Activated naive CD4-positive, alpha-beta T cell treated with anti-CD3 and anti-CD28 coated beads, Interleukin-2, amount 50 U/mL, for 24 hours (primary cell): ENCODE measurements around the gene DAB2.

ENCODE experiments used
- H3K27ac Mint-ChIP-seq: one replicate; pipeline ENCODE4 v1.8.0; 2021; ENCODE audit warnings: mild to moderate bottlenecking, mixed read lengths
- H3K27me3 Mint-ChIP-seq: one replicate; pipeline ENCODE4 v1.8.0; 2021; ENCODE audit warnings: mixed read lengths
- H3K36me3 Mint-ChIP-seq: one replicate; pipeline ENCODE4 v1.8.0; 2021; ENCODE audit warnings: mixed read lengths
- H3K4me1 Mint-ChIP-seq: one replicate; pipeline ENCODE4 v1.8.0; 2021; ENCODE audit warnings: mixed read lengths
- H3K4me3 Mint-ChIP-seq: one replicate; pipeline ENCODE4 v1.8.0; 2021; ENCODE audit warnings: mild to moderate bottlenecking, mixed read lengths
- H3K9me3 Mint-ChIP-seq: one replicate; pipeline ENCODE4 v1.8.0; 2021; ENCODE audit warnings: mixed read lengths

The DAB2 gene

DNA sequence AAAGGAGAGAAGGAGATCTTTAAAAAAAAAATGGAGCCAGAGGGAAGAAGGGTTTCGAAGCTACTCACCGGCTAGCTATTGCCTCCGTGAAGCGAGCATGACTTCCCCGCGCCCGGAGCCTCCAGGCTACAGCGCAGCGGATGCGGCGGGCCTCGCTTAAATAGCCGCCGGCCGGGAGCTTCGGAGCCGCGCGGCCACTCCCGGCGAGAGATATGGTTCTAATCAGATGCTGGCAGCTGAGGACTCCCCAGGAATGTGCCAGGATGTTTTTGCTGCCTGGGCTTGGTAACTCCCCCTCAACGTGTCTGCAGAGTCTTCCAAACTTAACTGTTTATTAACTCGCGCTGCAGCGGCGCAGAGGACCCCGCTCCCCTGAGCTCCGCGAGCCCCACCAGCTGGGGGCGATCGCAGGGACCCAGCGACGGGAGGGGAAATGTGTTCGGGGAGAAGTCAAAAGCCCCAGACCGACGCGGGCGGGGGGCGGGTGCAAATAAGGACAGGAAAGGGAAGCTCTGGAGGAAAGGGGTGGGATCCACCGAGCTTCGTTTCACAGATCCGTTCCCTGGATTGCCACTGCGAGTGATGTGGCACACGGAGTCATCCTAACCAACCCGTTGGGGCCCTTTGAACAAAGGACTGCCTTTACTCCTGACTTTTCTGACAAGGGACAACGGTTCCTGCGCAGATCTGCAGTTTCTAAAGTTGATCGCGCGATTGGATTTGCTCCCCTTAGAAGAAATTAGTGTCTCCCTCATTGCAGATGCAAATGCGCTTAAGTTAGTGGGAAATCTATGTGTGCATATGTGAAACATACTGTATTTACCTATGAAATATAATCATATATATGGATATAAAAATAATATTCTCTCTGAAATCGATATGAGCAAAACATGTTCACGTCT, at the start of gene DAB2:
Gene DAB2 (minus strand): TSS at position 245 of the 902 bp plus-strand sequence. CDS start 30,660 bp downstream, outside the sequence.
- Mint-ChIP-seq H3K4me3 (peak within 1 kb of the TSS; percentile 87), H3K4me1 (peaks cover 6% of the 10 kb centered on the region), H3K36me3 (no peaks in the 10 kb centered on the region), H3K9me3 (no peaks in the 10 kb centered on the region), H3K27ac (no peak within 1 kb of the TSS), H3K27me3 (peaks cover 23% of the 10 kb centered on the region)

DNA sequence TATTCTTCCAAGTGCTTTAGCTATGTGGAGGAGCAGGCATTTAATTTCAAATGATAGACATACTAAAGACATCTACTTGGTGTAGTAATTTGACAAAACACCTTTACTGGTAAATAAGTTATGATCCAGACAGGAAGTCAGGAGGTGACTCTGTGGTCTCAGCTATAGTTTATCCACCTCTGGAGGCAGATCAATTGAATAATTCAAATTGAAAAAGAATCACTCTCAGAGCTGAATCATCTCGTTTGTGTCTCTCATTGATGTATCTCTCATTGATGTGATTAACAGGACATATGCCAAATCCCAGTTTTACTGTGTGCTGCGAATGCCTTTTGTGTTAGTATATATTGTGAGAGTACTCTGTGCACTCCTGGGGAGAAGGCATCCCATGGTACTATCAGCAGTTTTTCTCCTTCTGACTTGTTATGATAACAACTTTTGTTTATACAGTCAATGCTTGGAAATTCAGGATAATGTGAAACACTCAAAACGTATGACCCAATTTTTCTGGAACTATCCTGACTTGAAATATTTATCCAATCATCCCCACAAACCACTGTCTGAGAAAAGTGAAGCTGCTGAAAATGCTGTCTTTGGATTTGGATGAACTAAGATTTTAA, 48.5 kb upstream of the DAB2 start:
- Mint-ChIP-seq H3K9me3 (no peaks in the 10 kb centered on the region), H3K4me1 (no peaks in the 10 kb centered on the region), H3K4me3 (no peak overlapping the region), H3K36me3 (no peaks in the 10 kb centered on the region), H3K27me3 (peaks cover 2% of the 10 kb centered on the region), H3K27ac (no peak overlapping the region)

DNA sequence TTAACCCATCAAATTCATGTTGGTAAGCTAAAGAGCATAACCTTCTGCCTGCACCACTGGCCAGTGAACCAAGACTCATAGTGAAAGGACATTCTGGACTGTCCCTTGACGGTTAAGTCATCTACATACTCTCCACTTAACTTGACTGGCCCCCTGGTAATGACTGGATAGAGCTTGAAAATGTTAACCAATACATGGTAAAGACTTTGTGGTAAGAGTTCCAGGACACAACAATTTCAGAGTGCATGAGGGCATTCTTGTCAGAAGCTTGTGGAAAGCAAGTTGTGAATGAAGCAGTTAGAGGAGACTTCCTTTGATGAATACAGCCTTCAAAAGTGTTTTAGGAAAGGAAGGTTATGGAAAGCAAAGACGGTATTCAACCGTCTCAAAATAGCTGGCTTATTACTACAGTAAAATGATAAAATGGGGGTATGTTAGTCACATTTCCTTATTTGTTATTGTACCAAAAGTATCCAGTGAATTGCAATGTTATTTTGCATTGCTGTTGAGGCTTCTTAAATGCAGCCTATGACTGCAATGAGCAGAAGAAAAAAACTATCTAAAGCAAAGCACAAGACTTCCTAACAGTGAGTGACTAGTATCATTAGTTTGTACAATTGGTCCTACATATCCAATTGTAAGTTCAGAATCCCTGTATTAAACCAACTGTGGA, 47.2 kb upstream of the DAB2 start:
- H3K4me1 Mint-ChIP-seq = no peaks in the 10 kb centered on the region
- no peak overlapping the region for H3K27ac Mint-ChIP-seq
- no peaks in the 10 kb centered on the region for H3K9me3 Mint-ChIP-seq
- peaks cover 2% of the 10 kb centered on the region for H3K27me3 Mint-ChIP-seq
- H3K4me3 Mint-ChIP-seq = no peak overlapping the region
- no peaks in the 10 kb centered on the region for H3K36me3 Mint-ChIP-seq

DNA sequence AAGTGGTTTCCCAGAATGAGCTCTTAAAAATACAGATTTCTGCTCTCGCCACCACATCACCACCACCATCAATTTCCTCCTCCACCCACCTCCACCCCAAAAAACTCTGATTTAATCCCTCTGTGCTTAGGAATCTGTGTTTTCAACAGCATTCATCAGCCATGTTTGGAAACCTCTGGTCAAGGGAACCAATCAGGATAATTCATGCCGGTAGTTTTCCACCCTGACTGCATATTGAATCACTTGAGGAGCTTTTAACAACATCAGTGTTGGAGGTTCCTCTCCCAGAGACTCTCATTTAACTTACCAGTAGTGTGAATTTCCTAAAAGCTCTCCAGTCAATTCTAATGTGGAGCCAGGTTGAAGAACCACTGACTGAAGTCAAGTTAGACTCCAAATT, 46.0 kb upstream of the DAB2 start:
- no peak overlapping the region for H3K4me3 Mint-ChIP-seq
- H3K36me3 Mint-ChIP-seq = no peaks in the 10 kb centered on the region
- peaks cover 2% of the 10 kb centered on the region for H3K27me3 Mint-ChIP-seq
- no peaks in the 10 kb centered on the region for H3K9me3 Mint-ChIP-seq
- no peak overlapping the region for H3K27ac Mint-ChIP-seq
- no peaks in the 10 kb centered on the region for H3K4me1 Mint-ChIP-seq

DNA sequence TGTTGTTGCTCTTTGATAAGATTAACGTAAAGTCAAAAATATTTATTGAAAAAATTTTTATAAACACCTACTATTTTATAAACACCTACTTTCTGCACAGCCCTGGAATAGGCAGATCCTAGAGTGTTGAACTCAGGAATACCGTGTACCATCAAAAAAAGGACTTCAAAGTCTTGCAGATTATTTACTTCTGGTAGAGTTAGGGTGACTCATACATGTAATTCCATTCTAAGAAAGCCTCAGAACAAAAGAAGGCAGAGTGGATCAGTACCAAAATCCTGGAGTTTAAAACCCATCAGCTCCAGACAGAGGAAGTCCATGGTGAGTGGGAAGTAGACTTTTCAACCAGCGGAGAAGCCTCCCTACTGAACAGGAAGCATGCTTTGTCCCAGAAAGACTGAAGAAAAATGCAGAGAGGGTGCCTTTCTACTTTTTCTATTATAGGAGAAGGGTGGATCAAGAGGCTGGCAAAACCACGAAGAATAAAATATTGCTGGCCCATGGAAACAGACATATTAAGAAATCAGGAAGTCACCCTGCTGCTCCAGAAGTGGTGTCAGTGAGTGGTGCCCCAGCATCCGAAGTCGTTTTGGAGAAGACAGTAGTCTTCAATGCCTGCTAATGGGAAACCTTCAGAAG, 45.1 kb upstream of the DAB2 start:
- H3K36me3 Mint-ChIP-seq = no peaks in the 10 kb centered on the region
- no peaks in the 10 kb centered on the region for H3K4me1 Mint-ChIP-seq
- H3K4me3 Mint-ChIP-seq = no peak overlapping the region
- H3K27me3 Mint-ChIP-seq = peaks cover 2% of the 10 kb centered on the region
- H3K27ac Mint-ChIP-seq = no peak overlapping the region
- H3K9me3 Mint-ChIP-seq = no peaks in the 10 kb centered on the region

DNA sequence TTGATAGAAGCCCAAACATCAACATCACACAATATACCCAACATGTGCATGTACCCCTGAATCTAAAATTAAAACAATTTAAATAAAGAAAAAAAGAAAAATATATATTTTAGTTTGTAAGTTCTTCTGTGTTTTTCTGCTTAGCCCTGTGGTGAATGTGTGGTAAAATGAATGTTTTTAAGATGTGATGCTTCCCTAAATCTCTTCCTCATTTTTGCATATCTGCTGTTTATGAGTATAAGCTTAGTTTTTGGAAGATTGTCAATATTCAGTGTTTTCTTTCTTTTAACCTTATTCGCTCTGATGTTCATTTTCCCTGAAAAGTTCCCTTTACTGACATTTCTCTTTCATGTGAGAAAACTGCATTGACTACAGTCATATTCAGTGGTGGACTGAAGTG, 44.4 kb upstream of the DAB2 start:
- no peaks in the 10 kb centered on the region for H3K4me1 Mint-ChIP-seq
- no peak overlapping the region for H3K4me3 Mint-ChIP-seq
- no peaks in the 10 kb centered on the region for H3K9me3 Mint-ChIP-seq
- no peak overlapping the region for H3K27ac Mint-ChIP-seq
- peaks cover 3% of the 10 kb centered on the region for H3K27me3 Mint-ChIP-seq
- H3K36me3 Mint-ChIP-seq = no peaks in the 10 kb centered on the region

DNA sequence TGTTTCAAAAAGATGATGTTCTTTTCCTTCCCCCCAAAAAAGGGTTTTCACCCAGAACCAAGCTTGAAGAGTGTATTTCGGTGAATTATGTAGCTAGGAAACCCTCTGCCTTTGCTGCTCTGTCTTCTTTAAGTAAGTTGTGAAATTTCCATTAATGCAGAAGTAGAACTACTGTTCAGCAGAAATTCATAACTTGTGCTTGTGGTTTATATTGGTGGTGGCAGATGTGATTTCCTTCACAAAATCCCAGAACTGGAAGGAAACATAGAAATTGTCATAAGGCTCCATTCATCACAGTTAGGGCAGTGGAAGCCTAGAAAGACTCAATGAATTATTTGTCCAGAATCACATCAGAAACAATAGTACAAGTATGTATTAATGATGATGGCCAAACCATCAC, 42.1 kb upstream of the DAB2 start:
- Mint-ChIP-seq H3K36me3 (no peaks in the 10 kb centered on the region), H3K9me3 (no peaks in the 10 kb centered on the region), H3K27ac (no peak overlapping the region), H3K4me3 (no peak overlapping the region), H3K27me3 (peaks cover 6% of the 10 kb centered on the region), H3K4me1 (no peaks in the 10 kb centered on the region)

DNA sequence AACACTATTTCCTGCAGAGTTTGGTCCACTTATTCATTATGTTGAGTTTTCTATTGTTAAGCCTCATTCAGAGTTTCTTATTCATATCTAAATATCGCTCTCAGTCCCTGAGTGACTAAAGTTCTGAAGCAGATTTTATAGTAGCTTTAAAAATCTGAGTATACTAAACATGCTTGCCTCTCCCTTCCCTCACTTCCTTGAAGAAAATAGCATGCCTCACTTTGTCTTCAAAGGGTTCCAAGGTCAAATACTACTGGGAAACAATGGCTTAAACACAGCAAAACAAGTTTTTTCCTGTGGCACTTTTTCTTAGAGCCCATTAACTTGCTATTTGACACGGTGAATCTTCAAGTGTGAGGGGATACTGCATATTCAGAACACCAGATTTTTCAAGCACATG, 41.1 kb upstream of the DAB2 start:
- H3K27me3 Mint-ChIP-seq = peaks cover 8% of the 10 kb centered on the region
- H3K4me3 Mint-ChIP-seq = no peak overlapping the region
- no peaks in the 10 kb centered on the region for H3K36me3 Mint-ChIP-seq
- no peak overlapping the region for H3K27ac Mint-ChIP-seq
- no peaks in the 10 kb centered on the region for H3K9me3 Mint-ChIP-seq
- no peaks in the 10 kb centered on the region for H3K4me1 Mint-ChIP-seq

DNA sequence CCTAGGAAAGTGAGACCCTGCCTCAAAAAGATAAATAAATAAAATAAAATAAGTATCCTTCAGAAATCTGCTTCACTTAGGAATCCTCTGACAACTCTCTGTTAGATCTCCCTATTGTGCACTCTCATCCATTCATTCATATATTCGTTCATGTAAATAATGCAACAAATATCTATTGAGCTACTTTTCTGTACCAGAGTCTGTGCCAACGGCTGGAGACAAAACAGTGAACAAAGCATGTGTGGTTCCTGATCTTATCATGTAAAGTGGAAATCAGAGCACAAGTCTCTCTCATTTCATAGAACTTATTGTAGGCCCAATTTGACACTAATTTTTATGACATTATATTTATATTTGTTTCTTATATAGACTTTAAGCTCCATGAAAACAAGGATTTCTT, 40.3 kb upstream of the DAB2 start:
- no peak overlapping the region for H3K4me3 Mint-ChIP-seq
- H3K4me1 Mint-ChIP-seq = no peaks in the 10 kb centered on the region
- H3K27ac Mint-ChIP-seq = no peak overlapping the region
- H3K9me3 Mint-ChIP-seq = no peaks in the 10 kb centered on the region
- no peaks in the 10 kb centered on the region for H3K36me3 Mint-ChIP-seq
- peaks cover 9% of the 10 kb centered on the region for H3K27me3 Mint-ChIP-seq

DNA sequence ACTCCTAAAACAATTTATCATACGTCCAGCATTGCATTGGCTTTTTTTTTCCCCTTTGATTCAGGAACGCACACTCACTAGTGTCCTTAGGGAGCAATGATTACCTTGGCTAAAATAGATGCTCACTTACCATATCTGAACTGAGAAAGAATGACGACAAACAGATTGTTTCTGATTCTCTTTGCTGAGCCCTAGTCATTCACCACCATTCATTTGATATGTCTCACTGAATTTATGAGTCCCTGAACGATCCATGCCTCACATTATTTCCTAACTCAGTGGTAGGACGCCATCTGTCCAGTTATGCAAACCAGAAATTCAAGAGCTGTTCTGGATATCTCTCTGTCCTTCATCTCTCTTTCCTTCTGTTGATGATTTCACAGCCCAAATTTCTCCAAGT, 39.3 kb upstream of the DAB2 start:
- peaks cover 9% of the 10 kb centered on the region for H3K27me3 Mint-ChIP-seq
- no peaks in the 10 kb centered on the region for H3K9me3 Mint-ChIP-seq
- no peak overlapping the region for H3K27ac Mint-ChIP-seq
- H3K4me3 Mint-ChIP-seq = no peak overlapping the region
- no peaks in the 10 kb centered on the region for H3K36me3 Mint-ChIP-seq
- H3K4me1 Mint-ChIP-seq = no peaks in the 10 kb centered on the region

DNA sequence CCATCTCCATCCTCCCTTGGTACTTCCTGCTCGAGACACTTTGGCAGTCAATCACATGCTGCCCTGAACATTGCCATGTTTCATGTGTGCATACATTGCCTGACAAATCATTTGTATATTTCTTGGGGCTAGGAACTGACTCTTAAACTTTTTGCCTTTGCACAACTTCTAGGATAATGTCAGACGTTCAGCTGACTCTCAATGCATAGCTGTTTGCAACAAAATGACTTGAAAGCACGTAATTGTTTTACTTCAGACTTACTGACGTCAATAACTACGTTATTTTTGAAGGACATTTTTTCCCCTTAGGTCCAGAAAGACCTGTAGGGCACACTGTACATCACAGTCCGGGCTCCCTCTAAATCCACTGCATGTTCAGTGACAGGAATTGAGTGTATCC, 37.4 kb upstream of the DAB2 start:
- H3K27me3 Mint-ChIP-seq = peaks cover 18% of the 10 kb centered on the region
- H3K36me3 Mint-ChIP-seq = no peaks in the 10 kb centered on the region
- no peak overlapping the region for H3K27ac Mint-ChIP-seq
- H3K9me3 Mint-ChIP-seq = no peaks in the 10 kb centered on the region
- no peaks in the 10 kb centered on the region for H3K4me1 Mint-ChIP-seq
- H3K4me3 Mint-ChIP-seq = no peak overlapping the region

DNA sequence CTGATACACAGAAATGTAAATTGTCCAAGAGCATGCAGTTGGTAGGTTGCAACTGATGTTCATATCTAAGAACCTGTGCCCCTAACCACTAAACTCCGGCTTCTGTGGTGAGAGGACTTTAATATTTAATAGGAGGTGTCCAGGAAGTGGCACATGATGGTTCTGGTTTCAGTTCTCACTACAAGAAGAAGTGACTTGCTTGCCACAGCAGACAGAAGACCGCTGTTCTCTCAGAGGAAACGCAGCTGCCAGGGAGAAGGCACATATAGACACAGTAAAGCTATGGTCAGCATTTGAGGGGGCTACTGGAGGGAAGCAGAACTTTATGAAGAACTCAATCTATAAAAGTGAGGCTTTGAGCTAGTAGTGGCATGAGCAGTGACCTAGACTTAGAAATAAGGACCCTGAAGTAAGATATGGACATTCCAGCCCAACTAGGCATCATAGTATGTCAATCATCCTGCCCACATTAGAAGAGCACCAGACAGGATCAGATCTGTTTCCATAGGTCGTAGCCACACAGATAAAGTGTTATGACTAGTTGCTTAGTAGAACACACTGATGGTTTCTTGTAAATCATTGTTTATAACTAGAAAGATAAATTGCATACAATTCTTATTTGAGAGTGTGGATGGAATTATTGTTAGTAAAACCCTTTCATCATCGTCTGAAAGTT, 36.4 kb upstream of the DAB2 start:
- no peaks in the 10 kb centered on the region for H3K9me3 Mint-ChIP-seq
- peaks cover 18% of the 10 kb centered on the region for H3K27me3 Mint-ChIP-seq
- H3K4me1 Mint-ChIP-seq = no peaks in the 10 kb centered on the region
- no peaks in the 10 kb centered on the region for H3K36me3 Mint-ChIP-seq
- no peak overlapping the region for H3K27ac Mint-ChIP-seq
- H3K4me3 Mint-ChIP-seq = no peak overlapping the region

DNA sequence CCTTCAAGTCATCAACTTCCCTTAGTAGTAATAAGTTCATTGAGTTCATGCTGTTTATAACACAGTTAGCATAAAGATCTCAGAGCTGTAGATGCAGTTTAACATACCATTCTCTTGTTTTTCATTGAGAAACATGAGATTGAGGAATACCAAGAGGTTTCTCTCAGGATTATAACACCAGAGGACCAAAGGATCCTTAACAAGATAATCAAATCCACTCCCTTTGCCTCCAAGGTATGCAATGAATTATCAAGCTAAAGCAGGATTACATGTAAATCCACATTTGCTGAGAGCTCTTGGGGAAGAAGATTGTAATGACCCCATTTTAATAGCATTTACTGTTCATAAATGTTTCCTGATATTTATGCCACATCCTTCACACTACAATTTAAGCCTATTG, 35.1 kb upstream of the DAB2 start:
- H3K4me3 Mint-ChIP-seq = no peak overlapping the region
- H3K9me3 Mint-ChIP-seq = no peaks in the 10 kb centered on the region
- no peak overlapping the region for H3K27ac Mint-ChIP-seq
- H3K27me3 Mint-ChIP-seq = peaks cover 23% of the 10 kb centered on the region
- no peaks in the 10 kb centered on the region for H3K4me1 Mint-ChIP-seq
- H3K36me3 Mint-ChIP-seq = no peaks in the 10 kb centered on the region

DNA sequence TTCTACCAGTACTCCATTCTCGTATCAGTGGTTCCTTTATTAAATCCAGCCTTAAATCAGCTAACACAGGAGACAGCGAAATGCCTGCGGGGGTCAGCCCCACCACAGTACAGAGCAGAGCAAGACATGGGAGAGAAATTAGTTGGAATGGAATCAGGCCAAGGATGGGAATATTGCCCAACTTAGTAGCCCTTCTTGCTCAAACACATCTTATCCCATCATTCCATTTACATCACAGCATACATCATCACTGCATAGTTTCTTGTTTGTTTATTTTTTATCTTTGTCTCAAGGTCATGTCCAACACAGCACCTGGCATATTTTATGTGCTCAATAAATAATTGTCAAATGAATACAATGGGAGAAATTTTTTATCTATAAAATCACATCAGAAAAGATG, 34.3 kb upstream of the DAB2 start:
- no peak overlapping the region for H3K27ac Mint-ChIP-seq
- H3K36me3 Mint-ChIP-seq = no peaks in the 10 kb centered on the region
- no peaks in the 10 kb centered on the region for H3K9me3 Mint-ChIP-seq
- H3K4me1 Mint-ChIP-seq = no peaks in the 10 kb centered on the region
- H3K4me3 Mint-ChIP-seq = no peak overlapping the region
- H3K27me3 Mint-ChIP-seq = peaks cover 19% of the 10 kb centered on the region

DNA sequence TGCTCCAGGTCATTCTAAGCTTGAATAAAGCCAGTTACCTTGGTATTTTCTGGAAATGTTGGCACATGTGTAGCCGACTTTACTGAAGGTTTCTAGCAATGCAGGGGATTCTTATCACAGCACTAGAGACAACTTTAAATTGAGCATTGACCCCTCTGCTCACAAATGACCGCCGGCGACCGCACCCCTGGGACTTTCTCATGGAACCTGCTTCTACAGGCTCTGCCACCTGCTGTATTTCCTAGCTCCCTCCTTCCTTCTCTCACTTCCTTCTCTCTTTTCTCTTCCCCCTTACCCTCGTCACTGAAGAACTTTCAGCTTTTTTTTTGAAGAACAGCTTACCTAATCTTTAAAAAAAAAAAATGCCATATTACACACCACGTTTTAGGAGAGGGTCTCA, 30.9 kb upstream of the DAB2 start:
- Mint-ChIP-seq H3K36me3 (no peaks in the 10 kb centered on the region), H3K27ac (no peak overlapping the region)

More for the DNA sequence above, 30.9 kb upstream of the DAB2 start:
- H3K4me3 Mint-ChIP-seq = no peak overlapping the region
- H3K9me3 Mint-ChIP-seq = no peaks in the 10 kb centered on the region
- peaks cover 15% of the 10 kb centered on the region for H3K27me3 Mint-ChIP-seq
- no peaks in the 10 kb centered on the region for H3K4me1 Mint-ChIP-seq
